ENCODE results near the gene MRI1.

DNA sequence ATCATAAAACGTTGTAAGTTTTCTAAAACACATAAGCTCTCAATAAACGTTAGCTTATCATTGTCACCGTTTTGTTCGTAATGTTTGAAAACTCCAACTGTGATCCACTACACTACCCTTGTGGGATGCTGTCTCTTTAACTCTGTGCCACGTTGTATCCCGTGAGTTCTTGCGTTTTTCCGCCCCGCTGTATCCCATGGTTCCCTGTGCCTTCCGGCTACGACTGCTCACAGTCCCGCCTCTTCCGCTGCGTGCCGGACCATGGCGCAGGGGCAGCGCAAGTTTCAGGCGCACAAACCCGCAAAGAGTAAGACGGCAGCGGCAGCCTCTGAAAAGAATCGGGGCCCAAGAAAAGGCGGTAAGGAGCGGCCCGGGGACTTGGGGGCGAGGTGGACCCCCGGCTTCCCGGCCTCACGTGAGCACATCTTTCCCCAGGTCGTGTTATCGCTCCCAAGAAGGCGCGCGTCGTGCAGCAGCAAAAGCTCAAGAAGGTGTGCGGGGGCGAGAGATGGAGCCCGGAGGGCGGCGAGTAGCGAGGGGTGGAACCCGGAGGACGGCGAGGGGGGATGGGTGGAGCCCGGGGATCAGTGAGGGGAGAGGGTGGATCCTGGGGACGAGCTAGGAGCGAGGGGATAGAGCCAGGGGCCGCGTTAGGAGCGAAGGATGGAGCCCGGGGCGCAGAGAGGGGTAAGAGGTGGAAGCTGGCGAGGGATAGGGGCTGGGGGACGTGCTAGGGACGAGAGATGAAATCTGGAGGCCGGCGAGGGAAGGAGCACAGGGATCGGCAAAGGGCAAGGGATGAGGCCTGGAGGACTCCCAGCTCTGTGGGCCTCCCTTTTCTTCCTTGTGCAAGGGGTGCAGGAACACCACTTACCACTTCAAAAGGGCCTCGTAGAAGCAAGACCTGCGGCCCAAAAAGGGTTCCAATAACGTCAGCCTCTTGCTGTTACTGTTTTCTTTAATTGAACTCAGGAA lies 10.2 kb downstream of the MRI1 start, which contains the start of gene C19orf53:
- TF ChIP-seq, protein P1, sequence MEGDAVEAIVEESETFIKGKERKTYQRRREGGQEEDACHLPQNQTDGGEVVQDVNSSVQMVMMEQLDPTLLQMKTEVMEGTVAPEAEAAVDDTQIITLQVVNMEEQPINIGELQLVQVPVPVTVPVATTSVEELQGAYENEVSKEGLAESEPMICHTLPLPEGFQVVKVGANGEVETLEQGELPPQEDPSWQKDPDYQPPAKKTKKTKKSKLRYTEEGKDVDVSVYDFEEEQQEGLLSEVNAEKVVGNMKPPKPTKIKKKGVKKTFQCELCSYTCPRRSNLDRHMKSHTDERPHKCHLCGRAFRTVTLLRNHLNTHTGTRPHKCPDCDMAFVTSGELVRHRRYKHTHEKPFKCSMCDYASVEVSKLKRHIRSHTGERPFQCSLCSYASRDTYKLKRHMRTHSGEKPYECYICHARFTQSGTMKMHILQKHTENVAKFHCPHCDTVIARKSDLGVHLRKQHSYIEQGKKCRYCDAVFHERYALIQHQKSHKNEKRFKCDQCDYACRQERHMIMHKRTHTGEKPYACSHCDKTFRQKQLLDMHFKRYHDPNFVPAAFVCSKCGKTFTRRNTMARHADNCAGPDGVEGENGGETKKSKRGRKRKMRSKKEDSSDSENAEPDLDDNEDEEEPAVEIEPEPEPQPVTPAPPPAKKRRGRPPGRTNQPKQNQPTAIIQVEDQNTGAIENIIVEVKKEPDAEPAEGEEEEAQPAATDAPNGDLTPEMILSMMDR (IDR thresholded peaks at IDR 0.05), result peak in 1 of 6 experiments; percentile 29
- peak in 3 of 4 donors; percentile 84 to 90 (median 86) for TF ChIP-seq POLR2A (IDR thresholded peaks at IDR 0.05)

All from esophagus squamous epithelium (tissue), 4 donors.